HepG2 (cell line): ENCODE results near the gene ACADS. TPM values are rescaled to one million over a fixed set of nuclear protein-coding genes. Genes with fewer than 3 reads are reported as not detected.

Experiments used
- ATAC-seq: fragments of 200-7000 bp; cut with Tn5 transposase; 3 replicates; pipeline ENCODE4 v1.9.1; 2020; ENCODE audit warnings: mild to moderate bottlenecking, moderate library complexity
- BruUV-seq: library from RNA; stranded (reverse); fragments of 400-500 nt; replicated peaks from 2 replicates; lab custom pipeline; 2021; lab: Mats Ljungman, UMichigan
- CTCF ChIA-PET: fragments of 300-600 bp; formaldehyde crosslinking; extraction: SDS; loops from one replicate; lab custom pipeline; 2021; ENCODE audit warnings: low total read pairs, inconsistent platforms, low intra/inter-chr PET ratio; lab: Yijun Ruan, JAX
- POLR2A ChIA-PET: fragments of 350-600 bp; sonication (Branson Sonifier 250); formaldehyde crosslinking; loops from one replicate; lab custom pipeline; 2020; ENCODE audit warnings: antibody characterized with exemption, inconsistent platforms; lab: Yijun Ruan, JAX
- DNase-seq: peaks from one replicate; pipeline ENCODE4 v3.0.0-alpha.2; 2015; ENCODE audit warnings: low spot score
- FAIRE-seq: peaks from 3 replicates; lab custom pipeline; 2011; peaks lifted over from hg19 to GRCh38; lab: Jason Lieb, UNC
- H2AFZ ChIP-seq: one replicate; pipeline ENCODE4 v1.6.1; 2011; ENCODE audit warnings: low read length, inconsistent platforms
- H3K27ac ChIP-seq: fragments of 300-600 bp; 3 replicates; pipeline ENCODE4 v1.8.0; 2011; ENCODE audit warnings: mixed run types, mild to moderate bottlenecking, mixed read lengths, low read length, inconsistent platforms; ENCODE audit not compliant: insufficient read depth; ENCODE audit errors: extremely low read length
- H3K27me3 ChIP-seq, 2 experiments: fragments of 200-600 bp in 1 of 2; 2 replicates in 1 of 2; 3 replicates in 1 of 2; pipeline versions ENCODE4 v1.6.0 to v1.8.0; 2011; ENCODE audit warnings: low read length in 2 of 2, mild to moderate bottlenecking in 2 of 2, moderate library complexity in 2 of 2, inconsistent platforms in 1 of 2; ENCODE audit not compliant: insufficient read depth in 2 of 2, control insufficient read depth in 1 of 2
- H3K36me3 ChIP-seq, 2 experiments: fragments of 200-600 bp in 1 of 2; replicated peaks in 1 of 2; 2 replicates in 1 of 2; 3 replicates in 1 of 2; pipeline versions ENCODE4 v1.5.1 to v1.8.0; 2011; ENCODE audit warnings: low read length in 2 of 2, inconsistent platforms in 1 of 2; ENCODE audit not compliant: insufficient read depth in 2 of 2, control insufficient read depth in 1 of 2
- H3K4me1 ChIP-seq: 2 replicates; pipeline ENCODE4 v1.5.1; 2012; ENCODE audit warnings: low read length, inconsistent platforms; ENCODE audit not compliant: insufficient read depth
- H3K4me2 ChIP-seq: 2 replicates; pipeline ENCODE4 v1.6.0; 2011; ENCODE audit warnings: low read depth, low read length, inconsistent platforms
- H3K4me3 ChIP-seq, 3 experiments: fragments of 200-600 bp in 1 of 3; sonication (generic), shearing (Covaris generic) in 1 of 3; replicated peaks in 1 of 3; 2 replicates each; pipeline ENCODE4 v1.5.1; 2011 to 2016; ENCODE audit warnings: low read length in 3 of 3, inconsistent platforms in 2 of 3, low read depth in 2 of 3, mild to moderate bottlenecking in 2 of 3, control low read depth in 1 of 3, mixed read lengths in 1 of 3; ENCODE audit not compliant: insufficient read depth in 1 of 3
- H3K79me2 ChIP-seq: one replicate; pipeline ENCODE4 v1.6.1; 2011; ENCODE audit warnings: low read length, inconsistent platforms; ENCODE audit not compliant: insufficient read depth
- H3K9ac ChIP-seq: 2 replicates; pipeline ENCODE4 v1.6.0; 2011; ENCODE audit warnings: mild to moderate bottlenecking, low read depth, low read length, inconsistent platforms; ENCODE audit not compliant: insufficient read depth
- H3K9me3 ChIP-seq: 2 replicates; pipeline ENCODE4 v1.5.1; 2012; ENCODE audit warnings: mild to moderate bottlenecking, low read length
- H4K20me1 ChIP-seq: 2 replicates; pipeline ENCODE4 v1.6.0; 2011; ENCODE audit warnings: inconsistent platforms, mild to moderate bottlenecking, low read length, moderate library complexity; ENCODE audit not compliant: insufficient read depth
- BATF2 ChIP-seq: sonication (generic); formaldehyde crosslinking; IDR thresholded peaks from 2 replicates; pipeline ENCODE4 v1.8.0; 2022; ENCODE audit warnings: mild to moderate bottlenecking, missing genetic modification reagents, moderate library complexity
- CCDC6 ChIP-seq: sonication (generic); formaldehyde crosslinking; IDR thresholded peaks from 2 replicates; pipeline ENCODE4 v1.8.1; 2022; ENCODE audit warnings: mild to moderate bottlenecking, missing genetic modification reagents, moderate library complexity
- NFAT5 ChIP-seq: sonication (generic); formaldehyde crosslinking; IDR thresholded peaks from 2 replicates; pipeline ENCODE4 v1.4.0; 2020; ENCODE audit warnings: missing genetic modification reagents
- TCF12 ChIP-seq, 2 experiments: fragments of 450-650 bp in 1 of 2; sonication (generic) in 1 of 2; formaldehyde crosslinking in 1 of 2; IDR thresholded peaks; 2 replicates each; pipeline versions ENCODE4 v1.6.1 to v1.8.0; 2017 to 2022; ENCODE audit warnings: antibody characterized with exemption in 1 of 2, mild to moderate bottlenecking in 1 of 2, missing genetic modification reagents in 1 of 2, moderate library complexity in 1 of 2
- ZNF124 ChIP-seq: sonication (generic); formaldehyde crosslinking; IDR thresholded peaks from 2 replicates; pipeline ENCODE4 v1.4.0; 2020; ENCODE audit warnings: missing genetic modification reagents
- ZNF570 ChIP-seq: sonication (generic); formaldehyde crosslinking; IDR thresholded peaks from 2 replicates; pipeline ENCODE4 v1.4.0; 2020; ENCODE audit warnings: mild to moderate bottlenecking, missing genetic modification reagents, borderline replicate concordance
- ZNF597 ChIP-seq: sonication (generic); formaldehyde crosslinking; IDR thresholded peaks from 2 replicates; pipeline ENCODE4 v1.5.0; 2020; ENCODE audit warnings: missing genetic modification reagents
- ZNF678 ChIP-seq: sonication (generic); formaldehyde crosslinking; IDR thresholded peaks from 2 replicates; pipeline ENCODE4 v1.4.0; 2020; ENCODE audit warnings: mild to moderate bottlenecking, missing genetic modification reagents
- ZNF766 ChIP-seq: sonication (generic); formaldehyde crosslinking; IDR thresholded peaks from 2 replicates; pipeline ENCODE4 v1.5.0; 2020; ENCODE audit warnings: missing genetic modification reagents, borderline replicate concordance
- ZNF776 ChIP-seq: sonication (generic); formaldehyde crosslinking; IDR thresholded peaks from 2 replicates; pipeline ENCODE4 v1.4.0; 2020; ENCODE audit warnings: mild to moderate bottlenecking, missing genetic modification reagents
- ZNF780A ChIP-seq: sonication (generic); formaldehyde crosslinking; IDR thresholded peaks from 2 replicates; pipeline ENCODE4 v1.8.0; 2022; ENCODE audit warnings: mild to moderate bottlenecking, missing genetic modification reagents, moderate library complexity
- ZSCAN22 ChIP-seq: sonication (generic); formaldehyde crosslinking; IDR thresholded peaks from 2 replicates; pipeline ENCODE4 v1.4.0; 2020; ENCODE audit warnings: mild to moderate bottlenecking, missing genetic modification reagents
- ZSCAN29 ChIP-seq: sonication (generic); formaldehyde crosslinking; conservative IDR thresholded peaks from 2 replicates; pipeline ENCODE4 v1.4.0; 2020; ENCODE audit warnings: mild to moderate bottlenecking, missing genetic modification reagents
- in situ Hi-C: cut with HindIII; loops from 2 replicates; pipeline ENCODE4 v1.10.0; 2017; ENCODE audit warnings: low pct_unique_long_range_greater_than_20kb; ENCODE audit not compliant: extremely low pct_ligation_motif_present
- intact Hi-C: fragments of 100-400 bp; cut with micrococcal nuclease; formaldehyde crosslinking; loops from one replicate; pipeline ENCODE4 v1.10.0; 2022; ENCODE audit not compliant: unreplicated experiment
- polyA plus RNA-seq, 8 experiments: library from polyadenylated mRNA; depleted of rRNA in 3 of 8; stranded (reverse) in 7 of 8; unstranded in 1 of 8; fragments of >200 nt; fragmentation: Illumina TruSeq in 4 of 8; extraction: Trizol in 4 of 8; gene quantifications; 2 replicates each; pipeline versions ENCODE4 v1.2.1 to v1.2.3, GENCODE V29; 2011 to 2016; ENCODE audit warnings: low read depth in 4 of 8, missing spikeins in 1 of 8, mixed read lengths in 1 of 8; ENCODE audit not compliant: insufficient read depth in 1 of 8
- total RNA-seq, 5 experiments: library from RNA; depleted of rRNA; stranded (reverse); fragments of >200 nt; fragmentation: Illumina TruSeq; extraction: Trizol; gene quantifications; 2 replicates each; pipeline ENCODE4 v1.2.3, GENCODE V29; 2016; ENCODE audit warnings: low read depth in 1 of 5
- TF ChIP-seq, protein P1 (sequence below): sonication (generic); formaldehyde crosslinking; IDR thresholded peaks from 2 replicates; pipeline ENCODE4 v1.4.0; 2020; ENCODE audit warnings: mild to moderate bottlenecking, missing genetic modification reagents

The ACADS gene
- total and polyA plus RNA-seq, 2 of the 13 experiments (the other 11 are each of a cell fraction or from before 2014, with no cell fraction given): 17.4 to 27.7 TPM

DNA sequence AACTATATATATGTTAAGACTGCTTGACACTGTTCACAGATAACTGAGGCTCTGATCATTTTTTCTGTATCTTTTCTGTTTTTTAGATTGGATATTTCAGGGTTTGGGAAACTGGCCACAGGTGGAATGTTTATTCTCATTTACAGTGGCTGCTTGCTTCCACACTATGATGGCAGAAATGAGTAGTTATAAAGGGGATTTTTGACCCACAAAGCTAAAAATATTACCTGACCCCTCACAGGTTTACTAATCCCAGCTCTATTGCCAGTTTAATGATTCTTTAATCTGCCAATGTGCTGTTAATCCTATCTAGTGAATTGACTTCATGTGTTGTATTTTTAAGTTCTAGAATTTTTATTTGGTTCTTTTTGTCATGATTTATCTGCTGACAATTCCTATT lies 29.6 kb downstream of the ACADS start:
- no peaks in the 10 kb centered on the region for H3K4me1 ChIP-seq
- TF ChIP-seq NFAT5 (CRISPR knock-in tag) (no peak), ZNF780A (CRISPR knock-in tag) (no peak), ZNF124 (CRISPR knock-in tag) (no peak), TCF12 (IDR thresholded peaks at IDR 0.05) (no peak), TCF12 (CRISPR knock-in tag; IDR thresholded peaks at IDR 0.05) (no peak), ZNF570 (CRISPR knock-in tag) (no peak), ZNF597 (CRISPR knock-in tag) (no peak), ZSCAN22 (CRISPR knock-in tag) (no peak), BATF2 (no peak), ZNF766 (CRISPR knock-in tag) (no peak), CCDC6 (no peak), ZNF776 (no peak), ZSCAN29 (no peak), ZNF678 (CRISPR knock-in tag) (no peak)
- TF ChIP-seq, protein P1, sequence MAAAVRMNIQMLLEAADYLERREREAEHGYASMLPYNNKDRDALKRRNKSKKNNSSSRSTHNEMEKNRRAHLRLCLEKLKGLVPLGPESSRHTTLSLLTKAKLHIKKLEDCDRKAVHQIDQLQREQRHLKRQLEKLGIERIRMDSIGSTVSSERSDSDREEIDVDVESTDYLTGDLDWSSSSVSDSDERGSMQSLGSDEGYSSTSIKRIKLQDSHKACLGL (CRISPR knock-in tag): no peak
- TF ChIP-seq, all 625 proteins: peak for 0
- DNase-seq (no peak), FAIRE-seq (no peak), ATAC-seq (no peak)
- peaks cover 7% of the 10 kb centered on the region; the same call in 1 of the 2 replicates for H3K9me3 ChIP-seq
- H3K79me2 ChIP-seq: no peaks in the 10 kb centered on the region
- intact Hi-C loops (no loop called here), in situ Hi-C loops (no loop called here)
- no peaks in the 10 kb centered on the region for H4K20me1 ChIP-seq
- H2AFZ ChIP-seq: no peak overlapping the region
- H3K9ac ChIP-seq: no peak overlapping the region
- no peak overlapping the region for H3K4me3 ChIP-seq
- no TSS peak for BruUV-seq
- CTCF ChIA-PET: no interaction called here
- H3K36me3 ChIP-seq: no peaks in the 10 kb centered on the region
- no peak overlapping the region for H3K4me2 ChIP-seq
- H3K27ac ChIP-seq: no peak overlapping the region
- no peaks in the 10 kb centered on the region for H3K27me3 ChIP-seq
- POLR2A ChIA-PET: no interaction called here
